Vagina (tissue), 2 donors: ENCODE measurements around the gene NFATC4. TPM values are rescaled to one million over a fixed set of nuclear protein-coding genes. Genes with fewer than 3 reads are reported as not detected.

Experiments used
- DNase-seq, 2 donors: peaks; one replicate each; pipeline ENCODE4 v3.0.0-alpha.2; 2017; ENCODE audit errors: extremely low spot score in 2 of 2
- H3K27ac ChIP-seq: fragments of 200-600 bp; sonication (generic); one replicate; pipeline ENCODE4 v1.5.1; 2019
- H3K27me3 ChIP-seq: fragments of 200-600 bp; sonication (generic); one replicate; pipeline ENCODE4 v1.5.1; 2019
- H3K36me3 ChIP-seq, 2 donors: fragments of 200-600 bp; sonication (generic); one replicate each; pipeline ENCODE4 v1.5.1; 2017 to 2019
- H3K4me1 ChIP-seq: fragments of 200-600 bp; sonication (generic); one replicate; pipeline ENCODE4 v1.5.1; 2019
- H3K4me3 ChIP-seq, 2 donors: fragments of 200-600 bp; sonication (generic); 1 replicate in 1 of 2; 2 replicates in 1 of 2; pipeline ENCODE4 v1.5.1; 2016 to 2019
- H3K9me3 ChIP-seq: fragments of 200-600 bp; sonication (generic); one replicate; pipeline ENCODE4 v1.5.1; 2019
- CTCF ChIP-seq, 3 experiments: fragments of 450-650 bp in 2 of 3; fragments of 200-600 bp in 1 of 3; sonication (generic) in 1 of 3; IDR thresholded peaks; one replicate each; pipeline ENCODE4 v1.5.1; 2017 to 2019; ENCODE audit warnings: antibody characterized with exemption in 3 of 3, mild to moderate bottlenecking in 2 of 3, moderate library complexity in 2 of 3
- POLR2A ChIP-seq, 2 donors: fragments of 450-650 bp; IDR thresholded peaks; one replicate each; pipeline ENCODE4 v1.6.1; 2017; ENCODE audit warnings: antibody characterized with exemption in 2 of 2, mild to moderate bottlenecking in 2 of 2, moderate library complexity in 2 of 2
- POLR2AphosphoS5 ChIP-seq, 2 donors: sonication (generic); formaldehyde crosslinking; IDR thresholded peaks; one replicate each; pipeline ENCODE4 v1.9.0; 2017; ENCODE audit warnings: antibody characterized with exemption in 2 of 2, mild to moderate bottlenecking in 2 of 2, low read depth in 1 of 2; ENCODE audit not compliant: insufficient read depth in 1 of 2
- intact Hi-C: fragments of 100-400 bp; cut with DNase I; formaldehyde crosslinking; loops from one replicate; pipeline ENCODE4 v1.15.1; 2023
- total RNA-seq: library from RNA; depleted of rRNA; stranded (reverse); fragments of >200 nt; gene quantifications from one replicate; pipeline ENCODE4 v1.2.3, GENCODE V29; 2016

NFATC4 gene
- total RNA-seq, 1 donor from 2014 or later: 47.9 TPM

- no peak for DNase-seq
- H3K36me3 ChIP-seq: no peaks in the 10 kb centered on the region
- peak overlapping the region; percentile 69 to 79 for H3K4me3 ChIP-seq
- H3K27ac ChIP-seq: peak overlapping the region; percentile 91
- intact Hi-C loops: no loop called here
- no peaks in the 10 kb centered on the region for H3K27me3 ChIP-seq
- TF ChIP-seq CTCF (IDR thresholded peaks at IDR 0.05) (no peak), POLR2A (IDR thresholded peaks at IDR 0.05) (no peak), POLR2AphosphoS5 (IDR thresholded peaks at IDR 0.05; ENCODE audit: insufficient read depth in 1 of 2, low read depth in 1 of 2) (no peak)
- peaks cover 71% of the 10 kb centered on the region for H3K4me1 ChIP-seq
- no peaks in the 10 kb centered on the region for H3K9me3 ChIP-seq
These were observed 31.5 kb downstream of the NFATC4 start for GRCh38 chr14:24399447-24399822.

GRCh38 chr14:24399999-24400718 is 32.2 kb downstream of the NFATC4 start:
- intact Hi-C loops: no loop called here
- H3K4me3 ChIP-seq: peak overlapping the region; percentile 69 to 79

GRCh38 chr14:24401810-24402702 is 34.1 kb downstream of the NFATC4 start:
- Histone ChIP-seq H3K9me3 (no peaks in the 10 kb centered on the region), H3K36me3 (no peaks in the 10 kb centered on the region), H3K4me3 (peak overlapping the region in 1 of 2 donors; percentile 19), H3K27ac (peak overlapping the region; percentile 91), H3K4me1 (peaks cover 74% of the 10 kb centered on the region), H3K27me3 (no peaks in the 10 kb centered on the region)
- DNase-seq: no peak
- intact Hi-C loops: no loop called here
- no peak for TF ChIP-seq POLR2A (IDR thresholded peaks at IDR 0.05)
- no peak for TF ChIP-seq CTCF (IDR thresholded peaks at IDR 0.05)
- TF ChIP-seq POLR2AphosphoS5 (IDR thresholded peaks at IDR 0.05; ENCODE audit: insufficient read depth in 1 of 2, low read depth in 1 of 2): no peak

More at GRCh38 chr14:24399999-24400718, 32.2 kb downstream of the NFATC4 start:
- H3K4me1 ChIP-seq: peaks cover 78% of the 10 kb centered on the region
- DNase-seq: no peak
- H3K27ac ChIP-seq: peak overlapping the region; percentile 91
- no peaks in the 10 kb centered on the region for H3K27me3 ChIP-seq
- no peaks in the 10 kb centered on the region for H3K36me3 ChIP-seq
- TF ChIP-seq POLR2AphosphoS5 (IDR thresholded peaks at IDR 0.05; ENCODE audit: insufficient read depth in 1 of 2, low read depth in 1 of 2): no peak
- no peak for TF ChIP-seq CTCF (IDR thresholded peaks at IDR 0.05)
- no peak for TF ChIP-seq POLR2A (IDR thresholded peaks at IDR 0.05)
- H3K9me3 ChIP-seq: no peaks in the 10 kb centered on the region

GRCh38 chr14:24403294-24403998 is 35.5 kb downstream of the NFATC4 start:
- peak overlapping the region in 1 of 2 donors; percentile 5 for H3K4me3 ChIP-seq
- H3K9me3 ChIP-seq: no peaks in the 10 kb centered on the region
- intact Hi-C loops: no loop called here
- H3K27ac ChIP-seq: peak overlapping the region; percentile 91
- DNase-seq: no peak
- no peaks in the 10 kb centered on the region for H3K27me3 ChIP-seq
- H3K36me3 ChIP-seq: peaks cover 0 to 10% of the 10 kb centered on the region in 2 donors
- no peak for TF ChIP-seq POLR2AphosphoS5 (IDR thresholded peaks at IDR 0.05; ENCODE audit: insufficient read depth in 1 of 2, low read depth in 1 of 2)
- no peak for TF ChIP-seq CTCF (IDR thresholded peaks at IDR 0.05)
- TF ChIP-seq POLR2A (IDR thresholded peaks at IDR 0.05): no peak
- peaks cover 64% of the 10 kb centered on the region for H3K4me1 ChIP-seq
